H1 (cell line): ENCODE results near the gene CCL22. TPM values are rescaled to one million over a fixed set of nuclear protein-coding genes. Genes with fewer than 3 reads are reported as not detected.

Experiments used
- CHD7 ChIP-seq: fragments of 300-600 bp; sonication (generic); IDR thresholded peaks from 2 replicates; pipeline ENCODE4 v1.7.1; 2012; ENCODE audit warnings: low read length, moderate library complexity, mild to moderate bottlenecking, inconsistent platforms; ENCODE audit not compliant: insufficient replicate concordance
- RFX5 ChIP-seq: IDR thresholded peaks from 2 replicates; pipeline ENCODE4 v1.6.1; 2011; ENCODE audit warnings: low read depth, low read length, improper control_type of control experiment, borderline replicate concordance
- SAP30 ChIP-seq: fragments of 300-600 bp; sonication (generic); IDR thresholded peaks from 2 replicates; pipeline ENCODE4 v1.7.1; 2012; ENCODE audit warnings: low read length, moderate library complexity, mild to moderate bottlenecking, inconsistent platforms; ENCODE audit not compliant: insufficient read depth, insufficient replicate concordance
- SIX5 ChIP-seq: IDR thresholded peaks from 2 replicates; pipeline ENCODE4 v1.6.1; 2011; ENCODE audit warnings: mild to moderate bottlenecking, low read depth, low read length
- SUZ12 ChIP-seq: fragments of 200-600 bp; sonication (generic); IDR thresholded peaks from 2 replicates; pipeline ENCODE4 v1.6.1; 2012; ENCODE audit warnings: mild to moderate bottlenecking, inconsistent platforms, low read length, moderate library complexity, mixed read lengths
- polyA plus RNA-seq, 7 experiments: library from polyadenylated mRNA; depleted of rRNA in 3 of 7; stranded (reverse) in 5 of 7; unstranded in 2 of 7; fragments of >200 nt in 5 of 7; fragments of 200-250 nt in 2 of 7; gene quantifications; 1 replicate in 5 of 7; 2 replicates in 1 of 7; 4 replicates in 1 of 7; pipeline versions ENCODE4 v1.2.1 to v1.2.3, GENCODE V29; 2011 to 2013; ENCODE audit warnings: missing spikeins in 2 of 7, mixed read lengths in 2 of 7
- total RNA-seq: library from RNA; stranded (reverse); fragmentation: NEBNext Ultra II Directional; extraction: Animal tissue kit (Norgen Biotek cat#: 25700); gene quantifications from 2 replicates; pipeline ENCODE4 v1.2.1, GENCODE V29; 2021

CCL22 gene
- total and polyA plus RNA-seq, 2 of the 8 experiments (the other 6 are each of a cell fraction or from before 2014, with no cell fraction given): not detected

GRCh38 chr16:57315416-57315815 lies 43.2 kb upstream of the CCL22 start (continued):
- TF ChIP-seq CHD7 (no peak), RFX5 (no peak), SIX5 (no peak), SUZ12 (no peak), SAP30 (no peak)
- TF ChIP-seq, all 59 proteins: peak for 0
